Myometrial cell (primary cell): ENCODE results near the gene WDR35. TPM values are rescaled to one million over a fixed set of nuclear protein-coding genes. Genes with fewer than 3 reads are reported as not detected.

Source experiments
- total RNA-seq: library from RNA; depleted of rRNA; stranded (reverse); fragments of >200 nt; gene quantifications from 2 replicates; pipeline ENCODE4 v1.2.3, GENCODE V29; 2015

The WDR35 gene
- total RNA-seq = 5.2 and 6.0 TPM in 2 replicates

GRCh38 chr2:19989667-19990415, at the start of gene WDR35:
Gene WDR35, minus strand, starts transcription at chr2:19990105. Its CDS starts 90 bp downstream, at chr2:19990015.

GRCh38 chr2:20012282-20013125, 22.6 kb upstream of the WDR35 start, which contains the start of gene MATN3:
Gene MATN3, minus strand, starts transcription at chr2:20012668. Its CDS starts 37 bp downstream, at chr2:20012631.

GRCh38 chr2:19901442-19902215, 88.3 kb downstream of the WDR35 start, which contains the start of gene TTC32:
Gene TTC32, minus strand, starts transcription at chr2:19901983. Its CDS starts 129 bp downstream, at chr2:19901854.

Other genes starting within 250 kb of the WDR35 start
- 1.2 and 4.4 TPM in 2 replicates for gene TTC32, start 88.1 kb downstream of the WDR35 start, total RNA-seq
- gene MATN3, start 22.6 kb upstream of the WDR35 start, total RNA-seq = 3.5 and 6.2 TPM in 2 replicates
- gene LAPTM4A, start 61.5 kb upstream of the WDR35 start, total RNA-seq = 193 and 202 TPM in 2 replicates
- gene SDC1, start 235.0 kb upstream of the WDR35 start, total RNA-seq = 25.1 and 26.1 TPM in 2 replicates